Mesothelial cell of epicardium (in vitro differentiated cells): ENCODE measurements around the gene ASCL3. TPM values are rescaled to one million over a fixed set of nuclear protein-coding genes. Genes with fewer than 3 reads are reported as not detected.

Experiments used
- DNase-seq, 2 experiments: peaks; one replicate each; pipeline ENCODE4 v3.0.0; 2021; ENCODE audit warnings: low spot score in 2 of 2; ENCODE audit not compliant: unreplicated experiment in 2 of 2
- H3K27ac Mint-ChIP-seq: 2 replicates; pipeline ENCODE4 v1.8.0; 2021; ENCODE audit warnings: mixed read lengths
- H3K27me3 Mint-ChIP-seq: 2 replicates; pipeline ENCODE4 v1.8.0; 2021; ENCODE audit warnings: low read depth, mixed read lengths
- H3K36me3 Mint-ChIP-seq: 2 replicates; pipeline ENCODE4 v1.8.0; 2021; ENCODE audit warnings: mixed read lengths
- H3K4me1 Mint-ChIP-seq: 2 replicates; pipeline ENCODE4 v1.8.0; 2021; ENCODE audit warnings: mixed read lengths
- H3K4me3 Mint-ChIP-seq: 2 replicates; pipeline ENCODE4 v1.8.0; 2021; ENCODE audit warnings: mild to moderate bottlenecking, moderate library complexity, mixed read lengths
- H3K9me3 Mint-ChIP-seq: 2 replicates; pipeline ENCODE4 v1.8.0; 2021; ENCODE audit warnings: mixed read lengths
- CTCF ChIP-seq: fragments of 200-600 bp; sonication (generic); IDR thresholded peaks from one replicate; pipeline ENCODE4 v1.5.0; 2021; ENCODE audit warnings: antibody characterized with exemption; ENCODE audit not compliant: unreplicated experiment
- total RNA-seq: library from RNA; stranded (reverse); gene quantifications from 3 replicates; pipeline ENCODE4 v1.2.1, GENCODE V29; 2021

The ASCL3 gene
- total RNA-seq, 1 donor from 2014 or later: not detected

- Mint-ChIP-seq H3K36me3 (peaks cover 7% of the 10 kb centered on the region), H3K9me3 (peaks cover 3% of the 10 kb centered on the region), H3K4me1 (peaks cover 46% of the 10 kb centered on the region), H3K4me3 (peak within 1 kb of the TSS; percentile 91), H3K27ac (peak within 1 kb of the TSS; percentile 93), H3K27me3 (no peaks in the 10 kb centered on the region)
- peak; percentile 98 for DNase-seq
- TF ChIP-seq CTCF: no peak
These were observed 31.6 kb downstream of the ASCL3 start, which contains the start of gene AKIP1 for GRCh38 chr11:8911029-8911823. TSS of gene AKIP1 (plus strand) at chr11:8911189. CDS start at chr11:8911450, 261 bp downstream.

GRCh38 chr11:8910649-8911026 is 32.2 kb downstream of the ASCL3 start:
- no peak for TF ChIP-seq CTCF
- H3K4me1 Mint-ChIP-seq: peaks cover 45% of the 10 kb centered on the region
- H3K36me3 Mint-ChIP-seq: peaks cover 7% of the 10 kb centered on the region
- H3K9me3 Mint-ChIP-seq: peaks cover 4% of the 10 kb centered on the region
- H3K27ac Mint-ChIP-seq: no peak overlapping the region
- DNase-seq: no peak
- no peaks in the 10 kb centered on the region for H3K27me3 Mint-ChIP-seq
- peak overlapping the region; percentile 91 for H3K4me3 Mint-ChIP-seq

- H3K4me1 Mint-ChIP-seq: peaks cover 26% of the 10 kb centered on the region
- H3K36me3 Mint-ChIP-seq: peaks cover 3% of the 10 kb centered on the region
- DNase-seq: no peak
- no peak overlapping the region for H3K27ac Mint-ChIP-seq
- H3K27me3 Mint-ChIP-seq: no peaks in the 10 kb centered on the region
- TF ChIP-seq CTCF: no peak
- peaks cover 10% of the 10 kb centered on the region for H3K9me3 Mint-ChIP-seq
- no peak overlapping the region for H3K4me3 Mint-ChIP-seq
These were observed 34.7 kb downstream of the ASCL3 start for GRCh38 chr11:8908099-8908498.

- DNase-seq: no peak
- no peaks in the 10 kb centered on the region for H3K27me3 Mint-ChIP-seq
- peaks cover 15% of the 10 kb centered on the region for H3K9me3 Mint-ChIP-seq
- H3K4me3 Mint-ChIP-seq: no peak overlapping the region
- peaks cover 8% of the 10 kb centered on the region for H3K36me3 Mint-ChIP-seq
- TF ChIP-seq CTCF: no peak
- H3K27ac Mint-ChIP-seq: peak overlapping the region; percentile 10
- peaks cover 22% of the 10 kb centered on the region for H3K4me1 Mint-ChIP-seq
These were observed 35.7 kb downstream of the ASCL3 start for GRCh38 chr11:8907116-8907515.

GRCh38 chr11:8905528-8906165 is 37.2 kb downstream of the ASCL3 start:
- Mint-ChIP-seq H3K36me3 (peaks cover 13% of the 10 kb centered on the region), H3K27ac (no peak overlapping the region), H3K4me3 (no peak overlapping the region), H3K9me3 (peaks cover 21% of the 10 kb centered on the region), H3K4me1 (peaks cover 22% of the 10 kb centered on the region), H3K27me3 (no peaks in the 10 kb centered on the region)
- no peak for DNase-seq
- TF ChIP-seq CTCF: no peak
